ENCODE results near the gene PDHA2.
"Not testable (repeated sequence)": the region's sequence is repeated elsewhere in the genome, so short reads cannot be mapped to it uniquely, and the experiment has no call there.

Gene PDHA2

GRCh38 chr4:95839891-95840290 lies at the start of gene PDHA2:
Gene PDHA2, plus strand, starts transcription at chr4:95840093. Its CDS starts 58 bp downstream, at chr4:95840151.
- no peak for DNase-seq (ENCODE audit: low read depth in 2 of 2)

DNA sequence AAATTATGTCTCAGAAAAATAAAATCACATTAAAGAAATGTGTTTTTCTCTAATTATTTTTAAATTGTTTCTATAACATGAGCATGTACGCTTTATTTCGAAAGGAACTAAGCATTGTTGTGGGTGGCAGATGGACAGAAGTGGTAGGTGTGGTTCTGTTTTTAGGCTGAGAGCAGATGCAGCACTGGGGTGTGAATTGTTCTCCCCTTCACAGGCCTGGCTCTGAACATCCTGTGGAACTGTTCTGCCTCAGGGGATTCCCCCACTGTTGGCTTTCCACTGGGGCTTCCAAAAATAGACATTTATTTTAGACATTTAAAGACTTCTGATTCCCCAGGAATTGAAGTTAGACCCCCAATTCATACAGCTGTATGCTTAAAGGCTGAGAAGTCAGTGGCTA lies 41.9 kb upstream of the PDHA2 start:
- no peak for DNase-seq (ENCODE audit: low read depth in 2 of 2)

GRCh38 chr4:95798727-95799126 lies 41.2 kb upstream of the PDHA2 start:
- DNase-seq (ENCODE audit: low read depth in 2 of 2) = no peak

DNA sequence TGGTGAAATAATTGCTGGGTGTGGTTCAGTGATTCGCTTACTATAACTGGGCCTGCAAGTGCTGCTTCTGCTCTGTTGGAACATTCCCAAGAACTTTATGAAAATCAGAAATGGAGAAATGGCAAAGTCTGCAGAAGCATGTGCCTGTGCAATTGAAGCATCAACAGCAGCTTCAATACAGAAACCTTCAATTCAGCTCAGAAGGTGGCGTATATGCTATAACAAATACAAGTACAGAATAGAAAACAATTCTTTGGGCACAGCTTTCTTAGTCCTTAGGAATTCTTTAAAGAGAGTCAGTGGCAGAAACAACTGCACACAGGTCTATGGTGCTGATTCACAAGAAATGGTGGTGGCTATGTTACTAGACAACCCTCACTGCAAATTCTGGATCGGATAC lies 18.0 kb upstream of the PDHA2 start:
- DNase-seq (ENCODE audit: low read depth in 2 of 2) = no peak

DNA sequence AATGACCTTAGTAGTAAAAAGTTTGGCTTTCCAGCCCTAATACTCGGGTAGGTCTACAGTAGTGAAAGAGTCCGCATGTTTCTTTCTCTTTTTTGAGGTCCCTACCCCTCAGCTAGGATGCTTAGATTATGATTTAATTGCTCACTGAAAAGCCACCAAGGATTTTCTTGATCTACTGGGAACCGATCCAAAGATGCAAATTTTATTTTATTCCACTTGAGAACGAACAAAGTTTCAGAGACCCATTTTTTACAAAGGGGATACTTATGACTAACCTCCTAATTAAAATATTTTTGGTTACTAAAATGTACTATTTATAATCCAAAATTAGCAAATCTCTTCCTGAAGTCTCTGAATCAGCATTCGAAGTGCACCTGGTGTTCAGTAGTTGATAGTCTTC lies 14.3 kb upstream of the PDHA2 start:
- DNase-seq (ENCODE audit: low read depth in 2 of 2) = no peak

DNA sequence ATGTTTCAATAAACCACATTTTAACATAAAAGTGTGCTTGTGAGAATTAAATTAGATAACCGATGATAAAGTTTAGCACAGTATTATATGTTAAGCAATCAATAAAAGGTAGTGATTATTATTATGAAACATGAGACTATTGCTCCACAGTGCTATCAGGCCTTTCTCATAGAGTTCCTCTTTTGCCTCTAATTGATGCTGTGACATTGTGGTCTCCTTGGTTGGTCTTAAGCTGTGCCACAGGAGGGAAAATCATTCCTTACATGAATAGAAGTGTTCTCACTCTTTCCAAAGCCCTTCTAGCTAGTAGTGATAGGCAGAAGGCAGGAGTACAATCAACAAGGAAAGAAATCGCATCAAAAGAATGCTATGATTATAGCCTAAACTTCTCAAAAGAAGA lies 9.2 kb upstream of the PDHA2 start:
- no peak for DNase-seq (ENCODE audit: low read depth in 2 of 2)

GRCh38 chr4:95831166-95831565 lies 8.7 kb upstream of the PDHA2 start:
- DNase-seq (ENCODE audit: low read depth in 2 of 2) = no peak

GRCh38 chr4:95833711-95834194 lies 6.1 kb upstream of the PDHA2 start:
- DNase-seq (ENCODE audit: low read depth in 2 of 2) = no peak

GRCh38 chr4:95835672-95836071 lies 4.2 kb upstream of the PDHA2 start:
- DNase-seq (ENCODE audit: low read depth in 2 of 2) = no peak

- no peak for DNase-seq (ENCODE audit: low read depth in 2 of 2)
Observed at GRCh38 chr4:95838192-95838591, 1.7 kb upstream of the PDHA2 start.

GRCh38 chr4:95847908-95848460 lies 8.1 kb downstream of the PDHA2 start:
- DNase-seq (ENCODE audit: low read depth in 2 of 2) = no peak

GRCh38 chr4:95850161-95850560 lies 10.3 kb downstream of the PDHA2 start:
- DNase-seq (ENCODE audit: low read depth in 2 of 2) = no peak

DNA sequence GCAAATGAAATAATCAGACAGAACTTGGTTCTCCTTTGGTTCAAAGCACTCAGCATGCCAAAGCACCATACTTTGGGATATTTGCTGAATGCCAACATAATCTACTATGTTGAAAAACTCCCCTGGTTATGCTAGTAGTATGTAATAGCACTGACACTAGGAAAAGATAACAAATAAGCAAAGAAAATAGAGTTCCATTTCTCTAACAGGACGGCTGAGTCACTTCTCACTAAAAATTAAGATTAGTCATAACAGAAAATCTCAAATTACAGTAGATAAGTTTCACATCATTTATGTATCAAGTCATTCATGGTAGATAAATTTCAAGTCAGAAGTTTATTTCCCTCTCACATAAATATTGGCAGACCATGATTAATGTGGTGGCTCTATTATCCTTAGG lies 17.9 kb downstream of the PDHA2 start:
- no peak for DNase-seq (ENCODE audit: low read depth in 2 of 2)

- no peak for DNase-seq (ENCODE audit: low read depth in 2 of 2)
Observed at GRCh38 chr4:95867919-95868318, 28.0 kb downstream of the PDHA2 start.

DNA sequence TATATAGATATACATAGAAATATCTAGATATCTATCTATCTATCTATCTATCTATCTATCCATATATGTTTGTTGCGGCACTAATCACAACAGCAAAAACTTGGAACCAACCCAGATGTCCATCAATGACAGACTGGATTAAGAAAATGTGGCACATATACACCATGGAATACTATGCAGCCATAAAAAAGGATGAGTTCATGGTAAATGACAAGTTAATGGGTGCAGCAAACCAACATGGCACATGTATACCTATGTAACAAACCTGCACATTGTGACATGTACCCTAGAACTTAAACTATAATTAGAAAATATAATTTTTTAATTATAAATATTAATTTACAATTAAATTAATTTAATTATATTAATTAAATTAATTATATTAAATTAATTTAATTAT lies 29.5 kb downstream of the PDHA2 start:
- DNase-seq (ENCODE audit: low read depth in 2 of 2) = not testable (repeated sequence)

DNA sequence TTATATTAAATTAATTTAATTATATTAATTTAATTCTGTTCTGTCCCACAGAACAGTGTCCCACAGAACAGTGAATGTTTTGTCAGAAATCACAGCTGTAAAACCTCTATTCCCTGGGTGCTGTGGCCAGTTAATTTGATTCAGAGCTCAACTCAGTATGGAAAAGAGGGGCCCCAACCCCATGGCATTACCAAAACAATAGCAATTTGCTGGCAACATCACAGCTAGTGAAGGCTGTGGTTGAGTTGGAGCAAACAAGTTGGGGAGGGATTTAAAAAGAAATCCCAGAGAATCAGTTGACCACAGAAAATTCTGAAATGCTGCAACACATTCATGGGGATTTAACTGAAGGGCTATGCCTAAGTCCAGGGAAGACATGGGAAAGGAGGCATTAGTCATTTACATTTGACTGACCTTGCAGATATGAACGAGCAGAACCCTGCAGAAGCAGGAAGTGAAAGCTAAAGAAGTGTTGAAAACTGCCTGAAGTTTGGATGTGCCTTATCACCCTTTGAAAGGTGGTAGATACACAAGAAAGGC lies 30.1 kb downstream of the PDHA2 start:
- DNase-seq (ENCODE audit: low read depth in 2 of 2) = no peak

DNA sequence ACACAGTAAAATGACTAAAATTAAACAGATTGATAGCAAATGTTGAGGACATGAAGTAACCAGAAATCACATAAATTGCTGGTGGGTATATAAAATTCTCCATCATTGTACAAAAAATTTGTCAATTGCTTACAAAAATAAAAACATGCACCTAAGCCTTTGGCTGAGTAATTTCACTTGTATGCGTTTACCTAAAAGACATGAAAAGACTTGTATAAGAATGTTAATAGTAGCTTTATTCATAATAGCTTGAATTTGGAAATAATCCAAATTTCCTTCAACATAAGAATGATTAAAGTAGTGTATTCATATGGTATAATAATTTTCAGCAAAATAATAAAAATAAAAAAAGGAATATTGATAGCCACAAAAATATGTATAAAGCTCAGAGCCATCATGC lies 37.7 kb downstream of the PDHA2 start:
- DNase-seq (ENCODE audit: low read depth in 2 of 2) = no peak

- no peak for DNase-seq (ENCODE audit: low read depth in 2 of 2)
Observed at GRCh38 chr4:95887551-95887950, 47.7 kb downstream of the PDHA2 start.

DNA sequence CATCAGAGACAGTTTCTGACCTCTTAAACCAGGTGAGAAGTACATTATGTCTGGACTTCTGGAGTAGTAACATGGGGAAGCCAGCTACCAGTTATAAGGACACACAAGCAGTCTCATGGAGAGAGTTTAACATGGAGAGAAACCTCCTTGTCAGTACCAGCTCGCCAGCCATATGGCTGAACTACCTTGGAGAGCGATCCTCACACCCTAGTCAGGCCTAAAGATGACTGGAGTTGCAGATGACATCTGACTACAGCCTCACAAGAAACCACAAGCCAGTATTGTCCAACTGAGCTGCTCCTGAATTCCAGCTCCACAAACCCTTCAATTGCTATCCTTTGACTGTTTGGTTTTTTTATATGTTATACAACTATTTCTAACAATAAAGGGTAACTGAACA lies 49.8 kb downstream of the PDHA2 start:
- DNase-seq (ENCODE audit: low read depth in 2 of 2) = no peak

Measured in stimulated activated CD4-positive, alpha-beta T cell treated with anti-CD3 and anti-CD28 coated beads, Interleukin-1b, Interleukin-23, amount 100 ng/mL, for 1 hour (primary cell).